HCT116 (cell line): ENCODE results near the gene HK1. TPM values are rescaled to one million over a fixed set of nuclear protein-coding genes. Genes with fewer than 3 reads are reported as not detected.

Experiments used
- ATAC-seq: fragments of 200-7000 bp; cut with Tn5 transposase; 2 replicates; pipeline ENCODE4 v1.9.1; 2020; ENCODE audit warnings: mild to moderate bottlenecking, moderate library complexity
- BruUV-seq: library from RNA; stranded (reverse); fragments of 400-500 nt; replicated peaks from 2 replicates; lab custom pipeline; 2021; lab: Mats Ljungman, UMichigan
- CTCF ChIA-PET: fragments of 300-600 bp; sonication (Branson Sonifier 250); formaldehyde crosslinking; loops from one replicate; lab custom pipeline; 2021; ENCODE audit warnings: antibody characterized with exemption; lab: Charles Lee
- POLR2A ChIA-PET: fragments of 300-600, 350-600 bp; sonication (Branson Sonifier 250); formaldehyde crosslinking; loops from one replicate; lab custom pipeline; 2021; ENCODE audit warnings: antibody characterized with exemption; lab: Charles Lee
- RAD21 ChIA-PET, 2 experiments: fragments of 300-600 bp; sonication (Branson Sonifier 250); formaldehyde crosslinking; loops; one replicate each; lab custom pipeline; 2023; ENCODE audit warnings: low total read pairs in 2 of 2; ENCODE audit not compliant: uncharacterized antibody in 2 of 2, unreplicated experiment in 2 of 2, low non-redundant PET in 1 of 2; lab: Charles Lee
- DNase-seq: peaks from one replicate; pipeline ENCODE4 v3.0.0-alpha.2; 2010; ENCODE audit warnings: low read depth, low spot score
- H2AFZ ChIP-seq: fragments of 200-600 bp; shearing (Covaris generic), sonication (generic); 2 replicates; pipeline ENCODE4 v1.6.1; 2017; ENCODE audit warnings: low read depth, mixed run types, mixed read lengths, antibody characterized with exemption, low read length; ENCODE audit not compliant: poor library complexity, severe bottlenecking
- H3K27ac ChIP-seq: 2 replicates; pipeline ENCODE4 v1.5.1; 2012; ENCODE audit warnings: low read depth, low read length
- H3K27me3 ChIP-seq: fragments of 200-600 bp; sonication (generic); 2 replicates; pipeline ENCODE4 v1.6.1; 2016; ENCODE audit warnings: mixed run types, low read length, mixed read lengths; ENCODE audit not compliant: insufficient read depth
- H3K36me3 ChIP-seq, 2 experiments: fragments of 200-500 bp in 1 of 2; fragments of 200-600 bp in 1 of 2; sonication (Bioruptor generic) in 1 of 2; sonication (generic) in 1 of 2; 2 replicates each; pipeline versions ENCODE4 v1.5.1 to v1.6.1; 2014 to 2016; ENCODE audit warnings: low read length in 2 of 2, inconsistent platforms in 1 of 2, mixed read lengths in 1 of 2, mixed run types in 1 of 2; ENCODE audit not compliant: insufficient read depth in 2 of 2, control insufficient read depth in 1 of 2
- H3K4me1 ChIP-seq, 2 experiments: fragments of 200-600 bp in 1 of 2; sonication (generic) in 1 of 2; 2 replicates each; pipeline versions ENCODE4 v1.5.1 to v1.6.1; 2012 to 2017; ENCODE audit warnings: low read length in 2 of 2, inconsistent platforms in 1 of 2, mild to moderate bottlenecking in 1 of 2, mixed read lengths in 1 of 2, mixed run types in 1 of 2, moderate library complexity in 1 of 2; ENCODE audit not compliant: insufficient read depth in 2 of 2, control insufficient read depth in 1 of 2
- H3K4me2 ChIP-seq: fragments of 200-600 bp; sonication (generic); 2 replicates; pipeline ENCODE4 v1.6.1; 2017; ENCODE audit warnings: mixed run types, low read length, mixed read lengths
- H3K4me3 ChIP-seq, 2 experiments: fragments of 200-600 bp in 1 of 2; sonication (generic) in 1 of 2; replicated peaks in 1 of 2; 2 replicates each; pipeline ENCODE4 v1.5.1; 2011 to 2016; ENCODE audit warnings: low read length in 2 of 2, control low read depth in 1 of 2, low read depth in 1 of 2, mild to moderate bottlenecking in 1 of 2, mixed read lengths in 1 of 2, mixed run types in 1 of 2
- H3K79me2 ChIP-seq: fragments of 200-600 bp; sonication (generic); 2 replicates; pipeline ENCODE4 v1.6.1; 2017; ENCODE audit warnings: mild to moderate bottlenecking, mixed run types, low read length, moderate library complexity, mixed read lengths; ENCODE audit not compliant: insufficient read depth
- H3K9ac ChIP-seq: fragments of 200-600 bp; sonication (generic); 2 replicates; pipeline ENCODE4 v1.6.1; 2016; ENCODE audit warnings: low read length, mixed read lengths
- H3K9me2 ChIP-seq: fragments of 200-600 bp; sonication (generic), shearing (Covaris generic); 2 replicates; pipeline ENCODE4 v1.6.1; 2017; ENCODE audit warnings: mixed run types, mild to moderate bottlenecking, moderate library complexity; ENCODE audit not compliant: insufficient read depth
- H3K9me3 ChIP-seq, 2 experiments: fragments of 200-500 bp in 1 of 2; fragments of 200-600 bp in 1 of 2; sonication (Bioruptor generic) in 1 of 2; sonication (generic) in 1 of 2; 2 replicates each; pipeline ENCODE4 v1.6.1; 2014 to 2017; ENCODE audit warnings: low read length in 2 of 2, mixed read lengths in 2 of 2, inconsistent platforms in 1 of 2, low read depth in 1 of 2, mild to moderate bottlenecking in 1 of 2, mixed run types in 1 of 2, moderate library complexity in 1 of 2; ENCODE audit not compliant: control insufficient read depth in 1 of 2, insufficient read depth in 1 of 2
- H4K20me1 ChIP-seq: fragments of 200-600 bp; sonication (generic), shearing (Covaris generic); 2 replicates; pipeline ENCODE4 v1.6.1; 2017; ENCODE audit warnings: mixed run types, mild to moderate bottlenecking, moderate library complexity; ENCODE audit not compliant: insufficient read depth
- ELF1 ChIP-seq: IDR thresholded peaks from 2 replicates; pipeline ENCODE4 v1.6.1; 2012; ENCODE audit warnings: low read depth, borderline replicate concordance
- JUND ChIP-seq: IDR thresholded peaks from 2 replicates; pipeline ENCODE4 v1.6.1; 2012
- POLR2A ChIP-seq: IDR thresholded peaks from 2 replicates; pipeline ENCODE4 v1.7.0; 2011; ENCODE audit warnings: borderline replicate concordance; ENCODE audit not compliant: insufficient read depth, insufficient read length; ENCODE audit errors: extremely low read depth
- POLR2AphosphoS5 ChIP-seq: IDR thresholded peaks from 2 replicates; pipeline ENCODE4 v1.6.1; 2011; ENCODE audit warnings: mild to moderate bottlenecking, low read depth, low read length, moderate library complexity
- SIN3A ChIP-seq: IDR thresholded peaks from 2 replicates; pipeline ENCODE4 v1.6.1; 2012; ENCODE audit warnings: low read depth
- SP1 ChIP-seq: IDR thresholded peaks from 2 replicates; pipeline ENCODE4 v1.6.1; 2012; ENCODE audit warnings: low read depth
- SRF ChIP-seq: IDR thresholded peaks from 2 replicates; pipeline ENCODE4 v1.6.1; 2012; ENCODE audit warnings: low read depth
- TCF7L2 ChIP-seq: IDR thresholded peaks from 2 replicates; pipeline ENCODE4 v1.7.0; 2011; ENCODE audit warnings: borderline replicate concordance, inconsistent platforms; ENCODE audit not compliant: insufficient read depth, insufficient read length; ENCODE audit errors: extremely low read depth
- YY1 ChIP-seq: IDR thresholded peaks from 2 replicates; pipeline ENCODE4 v1.6.1; 2011; ENCODE audit warnings: low read length, low read depth, moderate library complexity, mild to moderate bottlenecking; ENCODE audit not compliant: insufficient replicate concordance; ENCODE audit errors: extremely low read depth
- intact Hi-C: fragments of 100-400 bp; cut with micrococcal nuclease; formaldehyde crosslinking; loops from 2 replicates; pipeline ENCODE4 v1.10.0; 2022
- total RNA-seq: library from RNA; stranded (reverse); gene quantifications from one replicate; pipeline ENCODE4 v1.2.1, GENCODE V29; 2021; ENCODE audit not compliant: unreplicated experiment
- TF ChIP-seq, protein P1 (sequence below): IDR thresholded peaks from 2 replicates; pipeline ENCODE4 v1.6.1; 2011; ENCODE audit warnings: mild to moderate bottlenecking, low read length, moderate library complexity; ENCODE audit not compliant: insufficient replicate concordance; ENCODE audit errors: extremely low read depth
- TF ChIP-seq, protein P2 (sequence below): IDR thresholded peaks from 2 replicates; pipeline ENCODE4 v1.6.1; 2012

Gene HK1
- total RNA-seq, 1 experiment from 2014 or later = 50.3 TPM

DNA sequence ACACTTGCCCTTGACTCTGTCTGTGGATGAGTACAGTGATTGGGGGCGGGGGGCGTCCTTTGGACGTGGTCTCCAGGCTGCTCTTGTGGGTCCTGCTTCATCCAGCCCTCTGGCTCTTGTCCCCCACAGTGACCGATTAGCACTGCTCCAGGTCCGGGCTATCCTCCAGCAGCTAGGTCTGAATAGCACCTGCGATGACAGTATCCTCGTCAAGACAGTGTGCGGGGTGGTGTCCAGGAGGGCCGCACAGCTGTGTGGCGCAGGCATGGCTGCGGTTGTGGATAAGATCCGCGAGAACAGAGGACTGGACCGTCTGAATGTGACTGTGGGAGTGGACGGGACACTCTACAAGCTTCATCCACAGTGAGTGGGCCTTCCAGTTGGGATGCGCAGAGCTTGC is 120.2 kb downstream of the HK1 start:
- DNase-seq = no peak
- Histone ChIP-seq H3K4me3 (no peak overlapping the region), H3K9me2 (no peaks in the 10 kb centered on the region), H3K27me3 (no peaks in the 10 kb centered on the region), H3K9ac (no peak overlapping the region), H3K36me3 (no peaks in the 10 kb centered on the region; a peak in 1 of 4 replicates), H3K9me3 (no peaks in the 10 kb centered on the region), H3K4me2 (no peak overlapping the region), H3K4me1 (no peaks in the 10 kb centered on the region), H4K20me1 (no peaks in the 10 kb centered on the region; the same call in 1 of the 2 replicates), H2AFZ (no peak overlapping the region), H3K27ac (no peak overlapping the region), H3K79me2 (no peaks in the 10 kb centered on the region)
- ChIA-PET POLR2A (no interaction called here), CTCF (interaction anchor here (1.3 kb wide), 1 partner anchor 9 kb away, joined by 5 read pairs; no protein-coding TSS in a partner anchor), RAD21 (no interaction called here)
- no peak for TF ChIP-seq SIN3A
- TF ChIP-seq JUND = no peak
- TF ChIP-seq ELF1 = no peak
- TF ChIP-seq POLR2AphosphoS5 = no peak
- no peak for TF ChIP-seq POLR2A
- no peak for TF ChIP-seq SRF
- TF ChIP-seq, protein P1, sequence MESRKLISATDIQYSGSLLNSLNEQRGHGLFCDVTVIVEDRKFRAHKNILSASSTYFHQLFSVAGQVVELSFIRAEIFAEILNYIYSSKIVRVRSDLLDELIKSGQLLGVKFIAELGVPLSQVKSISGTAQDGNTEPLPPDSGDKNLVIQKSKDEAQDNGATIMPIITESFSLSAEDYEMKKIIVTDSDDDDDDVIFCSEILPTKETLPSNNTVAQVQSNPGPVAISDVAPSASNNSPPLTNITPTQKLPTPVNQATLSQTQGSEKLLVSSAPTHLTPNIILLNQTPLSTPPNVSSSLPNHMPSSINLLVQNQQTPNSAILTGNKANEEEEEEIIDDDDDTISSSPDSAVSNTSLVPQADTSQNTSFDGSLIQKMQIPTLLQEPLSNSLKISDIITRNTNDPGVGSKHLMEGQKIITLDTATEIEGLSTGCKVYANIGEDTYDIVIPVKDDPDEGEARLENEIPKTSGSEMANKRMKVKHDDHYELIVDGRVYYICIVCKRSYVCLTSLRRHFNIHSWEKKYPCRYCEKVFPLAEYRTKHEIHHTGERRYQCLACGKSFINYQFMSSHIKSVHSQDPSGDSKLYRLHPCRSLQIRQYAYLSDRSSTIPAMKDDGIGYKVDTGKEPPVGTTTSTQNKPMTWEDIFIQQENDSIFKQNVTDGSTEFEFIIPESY = no peak
- TF ChIP-seq, protein P2, sequence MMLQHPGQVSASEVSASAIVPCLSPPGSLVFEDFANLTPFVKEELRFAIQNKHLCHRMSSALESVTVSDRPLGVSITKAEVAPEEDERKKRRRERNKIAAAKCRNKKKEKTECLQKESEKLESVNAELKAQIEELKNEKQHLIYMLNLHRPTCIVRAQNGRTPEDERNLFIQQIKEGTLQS = no peak
- no peak for TF ChIP-seq SP1
- no peak for TF ChIP-seq TCF7L2
- no peak for TF ChIP-seq YY1
- BruUV-seq = no TSS peak
- intact Hi-C loops = no loop called here
- ATAC-seq = no peak
